HG03066 (cell line): ENCODE measurements around the gene HMCN1.
A peak's percentile ranks its signal among the peaks of the same experiment; 100 is the strongest.
"Not testable (repeated sequence)": the region's sequence is repeated elsewhere in the genome, so short reads cannot be mapped to it uniquely, and the experiment has no call there.

Experiments
- ATAC-seq: cut with Tn5 transposase; IDR thresholded peaks from one replicate; pipeline ENCODE4 v1.9.1; 2021; ENCODE audit warnings: low read depth; ENCODE audit not compliant: unreplicated experiment

The HMCN1 gene

GRCh38 chr1:186125511-186125910 lies 391.3 kb downstream of the HMCN1 start:
- ATAC-seq, result no peak

DNA sequence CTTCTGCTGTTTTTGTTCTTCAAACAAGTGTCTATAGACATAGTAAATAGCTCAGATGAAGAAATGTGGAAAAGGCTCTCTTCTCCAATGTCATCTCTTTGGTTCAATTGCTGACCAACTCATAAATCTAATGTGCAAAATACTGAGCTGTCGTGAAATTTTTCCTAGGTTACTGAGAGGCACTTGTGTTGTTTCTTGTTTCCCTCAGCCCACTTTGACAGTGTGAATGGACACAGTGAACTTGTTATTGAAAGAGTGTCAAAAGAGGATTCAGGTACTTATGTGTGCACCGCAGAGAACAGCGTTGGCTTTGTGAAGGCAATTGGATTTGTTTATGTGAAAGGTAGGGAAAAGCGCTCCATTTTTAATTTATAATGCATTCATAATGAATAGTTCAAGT lies 395.6 kb downstream of the HMCN1 start:
- no peak for ATAC-seq

GRCh38 chr1:186139115-186139514 lies 404.9 kb downstream of the HMCN1 start:
- no peak for ATAC-seq

DNA sequence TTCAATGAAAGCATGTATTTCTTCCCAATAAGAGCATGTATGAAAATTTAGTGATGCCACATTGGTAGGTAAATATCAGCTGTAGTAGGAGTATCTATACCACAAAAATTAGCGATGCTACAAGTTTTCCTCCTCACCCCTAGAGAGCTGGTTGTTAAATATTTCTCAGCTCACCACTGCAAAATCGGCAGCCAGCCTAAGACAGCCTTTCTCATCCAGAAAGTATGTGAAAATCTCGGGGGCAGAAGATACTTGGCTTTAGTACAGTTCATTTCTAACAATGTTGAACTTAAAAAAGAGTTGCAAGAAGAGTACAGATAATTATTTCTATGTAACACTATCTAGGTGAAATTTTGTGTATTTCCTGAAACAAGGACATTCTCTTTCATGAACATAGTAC lies 405.5 kb downstream of the HMCN1 start:
- ATAC-seq, result no peak

DNA sequence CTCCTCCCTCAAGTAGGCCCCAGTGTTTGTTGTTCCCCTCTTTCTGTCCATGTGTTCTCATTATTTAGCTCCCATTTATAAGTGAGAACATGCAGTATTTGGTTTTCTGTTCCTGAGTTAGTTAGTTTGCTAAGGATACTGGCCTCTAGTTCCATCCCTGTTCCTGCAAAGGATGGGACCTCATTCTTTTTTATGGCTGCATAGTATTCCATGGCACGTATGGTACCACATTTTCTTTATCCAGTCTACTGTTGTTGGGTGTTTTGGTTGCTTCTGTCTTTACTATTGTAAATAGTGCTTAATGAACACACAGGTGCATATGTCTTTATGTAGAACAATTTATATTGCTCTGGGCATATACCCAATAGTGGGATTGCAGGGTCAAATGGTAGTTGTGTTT lies 408.0 kb downstream of the HMCN1 start:
- ATAC-seq, result no peak

- ATAC-seq, result no peak
These were observed 408.7 kb downstream of the HMCN1 start for GRCh38 chr1:186142916-186143315.

DNA sequence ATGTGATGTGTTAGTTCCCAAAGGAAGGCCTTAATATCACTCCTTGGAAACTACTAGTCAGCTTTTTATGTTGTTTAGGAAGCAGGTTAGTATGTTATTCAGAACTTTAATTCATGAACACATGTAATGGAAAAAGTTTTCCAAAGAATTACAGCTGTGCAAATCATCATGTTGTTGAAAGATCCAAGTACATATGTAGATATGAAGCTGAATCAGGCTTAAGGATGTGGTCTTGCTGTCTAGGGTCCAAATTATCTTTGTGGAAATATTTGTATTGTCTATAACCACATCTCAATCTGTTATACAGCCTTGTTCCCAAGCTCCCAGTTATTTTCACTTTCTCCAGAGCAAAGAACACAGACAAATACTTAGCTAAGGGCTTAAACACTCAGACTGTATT lies 409.3 kb downstream of the HMCN1 start:
- ATAC-seq, result no peak

DNA sequence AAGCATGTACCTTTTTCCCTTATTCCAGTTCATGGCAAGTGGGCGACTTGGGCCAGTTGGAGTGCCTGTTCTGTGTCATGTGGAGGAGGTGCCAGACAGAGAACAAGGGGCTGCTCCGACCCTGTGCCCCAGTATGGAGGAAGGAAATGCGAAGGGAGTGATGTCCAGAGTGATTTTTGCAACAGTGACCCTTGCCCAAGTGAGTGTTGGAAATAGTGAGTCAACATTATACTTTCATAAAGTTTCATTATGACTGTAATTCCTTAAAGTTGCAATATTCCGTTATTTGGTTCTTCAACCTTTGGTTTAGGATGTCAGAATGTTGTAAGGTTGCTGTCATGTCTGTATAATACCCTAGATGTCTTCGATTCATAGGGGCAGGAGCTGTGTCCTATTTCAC lies 410.3 kb downstream of the HMCN1 start:
- ATAC-seq, result no peak

DNA sequence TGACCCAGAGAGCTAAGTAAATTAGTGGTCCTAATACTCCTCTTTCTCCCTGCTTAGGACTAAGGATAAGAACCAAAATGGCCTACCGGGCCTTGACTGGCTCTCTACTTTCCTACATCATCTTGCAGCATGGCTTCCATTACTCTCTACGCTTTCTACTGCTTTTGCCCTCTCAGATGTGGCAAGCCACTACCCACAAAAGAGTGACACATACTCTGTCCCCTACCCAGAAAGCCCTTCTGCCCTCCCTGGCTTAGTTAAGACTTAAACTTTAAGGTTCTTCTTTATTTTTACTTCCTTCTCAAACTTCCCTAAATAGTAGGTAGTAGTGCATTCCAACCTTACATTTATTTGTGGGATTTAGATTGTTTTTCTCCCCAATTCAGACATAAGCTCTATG lies 412.8 kb downstream of the HMCN1 start:
- ATAC-seq, result no peak

DNA sequence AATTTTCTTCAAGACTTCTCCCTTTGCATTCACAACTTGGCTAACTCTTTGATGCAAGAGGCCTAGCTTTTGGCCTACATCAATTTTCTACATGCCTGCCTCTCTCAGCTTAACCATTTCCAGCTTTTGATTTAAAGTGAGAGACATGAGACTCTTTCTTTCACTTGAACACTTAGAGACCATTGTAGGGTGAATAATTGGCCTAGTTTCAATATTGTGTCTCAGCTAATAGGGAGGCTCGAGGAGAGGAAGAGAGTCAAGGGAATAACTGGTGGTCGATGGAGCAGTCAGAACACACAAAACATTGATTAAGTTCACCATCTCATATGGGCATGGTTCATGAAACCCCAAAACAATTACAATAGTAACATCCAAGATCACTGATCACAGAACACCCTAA lies 415.4 kb downstream of the HMCN1 start:
- ATAC-seq, result no peak

GRCh38 chr1:186152227-186152619 lies 418.0 kb downstream of the HMCN1 start:
- no peak for ATAC-seq

- ATAC-seq, result no peak
These were observed 418.5 kb downstream of the HMCN1 start for GRCh38 chr1:186152620-186153239.

- ATAC-seq, result no peak
These were observed 420.5 kb downstream of the HMCN1 start for GRCh38 chr1:186154651-186155050.

DNA sequence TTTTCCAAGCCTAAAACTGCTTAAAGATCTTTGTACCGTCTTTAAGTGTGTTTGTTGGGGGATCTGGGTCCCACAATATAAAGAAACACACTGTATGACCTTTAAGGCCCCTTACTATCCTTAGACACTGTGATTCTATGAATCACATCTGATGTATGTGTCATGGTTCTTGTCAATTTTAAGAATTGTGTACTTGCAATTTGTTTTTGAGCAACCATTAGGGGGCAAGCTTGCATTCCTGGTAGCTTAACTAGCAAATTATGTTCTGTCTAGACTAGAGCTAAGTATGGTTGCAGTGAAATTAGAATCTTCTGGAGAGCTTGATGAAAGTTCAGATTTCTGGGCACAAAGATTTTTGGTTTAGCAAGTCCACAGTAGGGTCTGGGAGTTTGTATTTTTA lies 421.4 kb downstream of the HMCN1 start:
- ATAC-seq, result no peak

- ATAC-seq, result not testable (repeated sequence)
These were observed 428.7 kb downstream of the HMCN1 start for GRCh38 chr1:186162895-186163294.

GRCh38 chr1:186164773-186165172 lies 430.6 kb downstream of the HMCN1 start:
- ATAC-seq, result no peak

DNA sequence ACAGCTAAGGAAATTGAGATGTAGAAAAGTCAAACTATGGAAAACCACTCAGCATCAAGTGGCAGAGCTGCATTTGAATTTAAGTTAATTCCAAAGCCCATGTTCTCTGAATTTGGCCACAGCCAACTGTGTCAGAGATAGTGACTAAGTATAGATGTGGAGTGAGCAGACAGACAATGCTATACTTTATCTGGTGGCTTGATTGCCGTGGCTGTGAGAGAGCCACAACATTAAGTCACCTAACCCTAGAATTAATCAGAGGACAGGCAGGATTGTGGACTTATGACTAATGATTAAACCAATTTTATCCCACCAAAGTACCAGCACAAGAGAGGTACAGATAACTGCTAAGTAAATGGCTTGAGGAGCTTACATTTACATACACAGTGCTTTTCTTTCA lies 431.1 kb downstream of the HMCN1 start:
- ATAC-seq, result no peak

DNA sequence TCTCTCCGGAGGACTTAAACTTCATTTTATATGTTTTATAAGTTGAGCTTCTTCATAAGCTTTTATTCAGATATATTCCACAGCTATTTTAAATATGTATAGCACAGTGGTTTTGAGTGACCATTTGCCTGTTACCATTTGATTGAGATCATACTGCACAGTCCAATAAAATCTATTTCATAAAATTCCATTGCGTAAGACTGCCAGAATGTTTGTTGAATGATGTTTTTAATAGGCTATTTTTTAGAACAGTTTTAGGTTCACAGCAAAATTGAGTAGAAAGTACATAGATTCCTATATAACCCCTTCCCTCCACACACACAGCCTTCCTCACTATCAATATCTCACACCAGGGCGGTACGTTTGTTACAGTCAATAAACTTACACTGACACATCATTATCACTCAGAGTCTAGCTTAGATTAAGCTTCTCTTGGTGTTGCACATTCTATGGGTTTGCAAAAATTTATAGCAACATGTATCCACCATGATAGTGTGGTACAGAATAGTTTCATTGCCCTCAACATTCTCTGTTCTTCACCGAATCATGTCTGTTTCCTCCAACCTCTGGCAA lies 433.0 kb downstream of the HMCN1 start:
- ATAC-seq, result no peak

GRCh38 chr1:186175588-186175987 lies 441.4 kb downstream of the HMCN1 start:
- ATAC-seq, result no peak

GRCh38 chr1:186178426-186179043 lies 444.3 kb downstream of the HMCN1 start:
- ATAC-seq, result no peak

DNA sequence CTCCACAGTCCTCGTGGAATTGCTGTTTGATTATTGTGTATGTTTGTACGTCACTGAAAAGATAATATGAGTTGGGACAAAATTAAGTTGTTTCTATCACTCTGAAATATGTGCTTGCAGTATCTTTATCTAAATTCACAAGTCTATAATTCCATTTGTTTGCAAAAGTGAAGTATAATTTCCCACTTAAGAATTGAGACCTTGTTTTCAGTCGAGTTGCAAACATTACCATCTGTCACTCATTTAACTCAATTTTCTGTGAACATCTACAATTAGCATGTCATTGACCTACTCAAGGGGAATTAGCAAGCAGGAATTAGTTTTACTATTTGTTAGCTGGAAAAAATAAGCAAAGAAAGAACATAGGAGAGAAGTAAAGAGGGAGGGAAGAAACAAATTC lies 445.0 kb downstream of the HMCN1 start:
- no peak for ATAC-seq

DNA sequence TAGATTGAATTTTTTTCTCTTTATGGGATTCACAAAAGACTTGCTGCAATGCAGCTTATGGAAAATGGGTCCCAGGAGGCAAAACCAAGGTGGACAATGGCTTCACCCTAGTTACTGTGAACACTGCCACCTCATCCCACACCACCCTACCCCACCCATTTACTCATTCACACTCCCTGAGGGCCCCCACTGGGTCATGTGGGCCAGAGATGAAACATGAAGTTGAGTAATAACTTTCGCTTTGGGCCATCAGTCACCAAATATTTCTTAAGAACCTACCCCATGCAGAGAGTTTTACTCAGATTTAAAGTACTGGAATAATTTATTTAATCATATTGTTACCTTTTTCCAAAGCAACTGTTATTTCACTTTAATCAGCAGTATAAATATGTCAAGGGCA lies 449.0 kb downstream of the HMCN1 start:
- peak; percentile 43 for ATAC-seq
